Measurements from ENCODE around the gene PFN1.

DNA sequence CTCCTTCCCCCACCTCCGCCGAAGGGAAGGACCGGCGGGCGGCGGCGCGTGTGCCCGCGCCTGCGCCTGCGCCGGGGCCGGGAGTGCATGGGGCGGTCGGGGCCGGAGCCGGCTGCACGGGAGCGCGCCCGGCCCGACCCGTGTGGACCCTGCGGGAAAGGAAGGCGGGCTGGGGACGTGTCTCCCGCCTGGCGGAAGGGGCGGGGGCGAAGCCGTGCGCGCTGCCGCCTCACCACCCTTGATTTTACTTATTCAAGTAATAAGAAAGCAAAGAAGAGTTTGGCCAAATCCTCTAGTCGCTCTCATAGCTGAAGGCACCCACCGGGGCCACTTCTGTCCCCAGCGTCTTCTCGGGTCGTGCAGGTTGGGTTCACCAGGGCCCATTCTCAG, 596 bp upstream of the PFN1 start:
- TF ChIP-seq, protein P1, sequence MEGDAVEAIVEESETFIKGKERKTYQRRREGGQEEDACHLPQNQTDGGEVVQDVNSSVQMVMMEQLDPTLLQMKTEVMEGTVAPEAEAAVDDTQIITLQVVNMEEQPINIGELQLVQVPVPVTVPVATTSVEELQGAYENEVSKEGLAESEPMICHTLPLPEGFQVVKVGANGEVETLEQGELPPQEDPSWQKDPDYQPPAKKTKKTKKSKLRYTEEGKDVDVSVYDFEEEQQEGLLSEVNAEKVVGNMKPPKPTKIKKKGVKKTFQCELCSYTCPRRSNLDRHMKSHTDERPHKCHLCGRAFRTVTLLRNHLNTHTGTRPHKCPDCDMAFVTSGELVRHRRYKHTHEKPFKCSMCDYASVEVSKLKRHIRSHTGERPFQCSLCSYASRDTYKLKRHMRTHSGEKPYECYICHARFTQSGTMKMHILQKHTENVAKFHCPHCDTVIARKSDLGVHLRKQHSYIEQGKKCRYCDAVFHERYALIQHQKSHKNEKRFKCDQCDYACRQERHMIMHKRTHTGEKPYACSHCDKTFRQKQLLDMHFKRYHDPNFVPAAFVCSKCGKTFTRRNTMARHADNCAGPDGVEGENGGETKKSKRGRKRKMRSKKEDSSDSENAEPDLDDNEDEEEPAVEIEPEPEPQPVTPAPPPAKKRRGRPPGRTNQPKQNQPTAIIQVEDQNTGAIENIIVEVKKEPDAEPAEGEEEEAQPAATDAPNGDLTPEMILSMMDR (IDR thresholded peaks at IDR 0.05; ENCODE audit: insufficient read depth, low read length): no peak
- TF ChIP-seq, protein P2, sequence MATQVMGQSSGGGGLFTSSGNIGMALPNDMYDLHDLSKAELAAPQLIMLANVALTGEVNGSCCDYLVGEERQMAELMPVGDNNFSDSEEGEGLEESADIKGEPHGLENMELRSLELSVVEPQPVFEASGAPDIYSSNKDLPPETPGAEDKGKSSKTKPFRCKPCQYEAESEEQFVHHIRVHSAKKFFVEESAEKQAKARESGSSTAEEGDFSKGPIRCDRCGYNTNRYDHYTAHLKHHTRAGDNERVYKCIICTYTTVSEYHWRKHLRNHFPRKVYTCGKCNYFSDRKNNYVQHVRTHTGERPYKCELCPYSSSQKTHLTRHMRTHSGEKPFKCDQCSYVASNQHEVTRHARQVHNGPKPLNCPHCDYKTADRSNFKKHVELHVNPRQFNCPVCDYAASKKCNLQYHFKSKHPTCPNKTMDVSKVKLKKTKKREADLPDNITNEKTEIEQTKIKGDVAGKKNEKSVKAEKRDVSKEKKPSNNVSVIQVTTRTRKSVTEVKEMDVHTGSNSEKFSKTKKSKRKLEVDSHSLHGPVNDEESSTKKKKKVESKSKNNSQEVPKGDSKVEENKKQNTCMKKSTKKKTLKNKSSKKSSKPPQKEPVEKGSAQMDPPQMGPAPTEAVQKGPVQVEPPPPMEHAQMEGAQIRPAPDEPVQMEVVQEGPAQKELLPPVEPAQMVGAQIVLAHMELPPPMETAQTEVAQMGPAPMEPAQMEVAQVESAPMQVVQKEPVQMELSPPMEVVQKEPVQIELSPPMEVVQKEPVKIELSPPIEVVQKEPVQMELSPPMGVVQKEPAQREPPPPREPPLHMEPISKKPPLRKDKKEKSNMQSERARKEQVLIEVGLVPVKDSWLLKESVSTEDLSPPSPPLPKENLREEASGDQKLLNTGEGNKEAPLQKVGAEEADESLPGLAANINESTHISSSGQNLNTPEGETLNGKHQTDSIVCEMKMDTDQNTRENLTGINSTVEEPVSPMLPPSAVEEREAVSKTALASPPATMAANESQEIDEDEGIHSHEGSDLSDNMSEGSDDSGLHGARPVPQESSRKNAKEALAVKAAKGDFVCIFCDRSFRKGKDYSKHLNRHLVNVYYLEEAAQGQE (IDR thresholded peaks at IDR 0.05; ENCODE audit: insufficient replicate concordance, low read depth): no peak
